GM23248 (cell line): ENCODE data around the gene SLC38A8.

Experiments used
- EZH2 ChIP-seq: fragments of 200-600 bp; sonication (generic); IDR thresholded peaks from 2 replicates; pipeline ENCODE4 v1.6.1; 2018; ENCODE audit warnings: antibody characterized with exemption, mild to moderate bottlenecking; ENCODE audit not compliant: insufficient read depth, poor library complexity, severe bottlenecking
- EZH2phosphoT487 ChIP-seq: fragments of 200-600 bp; sonication (generic); IDR thresholded peaks from 2 replicates; pipeline ENCODE4 v1.6.1; 2018; ENCODE audit warnings: antibody characterized with exemption, moderate library complexity, mild to moderate bottlenecking, low read depth; ENCODE audit not compliant: insufficient read depth

DNA sequence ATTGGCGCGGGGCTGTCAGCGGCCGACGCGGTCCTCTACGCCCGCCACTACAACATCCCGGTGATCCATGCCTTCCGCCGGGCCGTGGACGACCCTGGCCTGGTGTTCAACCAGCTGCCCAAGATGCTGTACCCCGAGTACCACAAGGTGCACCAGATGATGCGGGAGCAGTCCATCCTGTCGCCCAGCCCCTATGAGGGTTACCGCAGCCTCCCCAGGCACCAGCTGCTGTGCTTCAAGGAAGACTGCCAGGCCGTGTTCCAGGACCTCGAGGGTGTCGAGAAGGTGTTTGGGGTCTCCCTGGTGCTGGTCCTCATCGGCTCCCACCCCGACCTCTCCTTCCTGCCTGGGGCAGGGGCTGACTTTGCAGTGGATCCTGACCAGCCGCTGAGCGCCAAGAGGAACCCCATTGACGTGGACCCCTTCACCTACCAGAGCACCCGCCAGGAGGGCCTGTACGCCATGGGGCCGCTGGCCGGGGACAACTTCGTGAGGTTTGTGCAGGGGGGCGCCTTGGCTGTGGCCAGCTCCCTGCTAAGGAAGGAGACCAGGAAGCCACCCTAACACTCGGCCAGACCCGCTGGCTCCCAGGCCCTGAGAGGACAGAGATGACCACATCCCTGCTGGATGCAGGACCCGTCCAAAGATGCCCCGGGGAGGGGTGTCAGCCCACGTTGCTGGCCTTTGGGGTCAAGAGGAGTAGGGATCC lies 77.0 kb downstream of the SLC38A8 start:
- no peak for TF ChIP-seq EZH2
- no peak for TF ChIP-seq EZH2phosphoT487
